NCI-H2227 (cell line): Measurements from ENCODE around the gene MSL3B.
"Not testable (repeated sequence)": the region's sequence is repeated elsewhere in the genome, so short reads cannot be mapped to it uniquely, and the experiment has no call there.

Source experiments
- DNase-seq: peaks from one replicate; lab custom pipeline; 2025; ENCODE audit not compliant: unreplicated experiment; lab: John Stamatoyannopoulos, UW

MSL3B gene

DNA sequence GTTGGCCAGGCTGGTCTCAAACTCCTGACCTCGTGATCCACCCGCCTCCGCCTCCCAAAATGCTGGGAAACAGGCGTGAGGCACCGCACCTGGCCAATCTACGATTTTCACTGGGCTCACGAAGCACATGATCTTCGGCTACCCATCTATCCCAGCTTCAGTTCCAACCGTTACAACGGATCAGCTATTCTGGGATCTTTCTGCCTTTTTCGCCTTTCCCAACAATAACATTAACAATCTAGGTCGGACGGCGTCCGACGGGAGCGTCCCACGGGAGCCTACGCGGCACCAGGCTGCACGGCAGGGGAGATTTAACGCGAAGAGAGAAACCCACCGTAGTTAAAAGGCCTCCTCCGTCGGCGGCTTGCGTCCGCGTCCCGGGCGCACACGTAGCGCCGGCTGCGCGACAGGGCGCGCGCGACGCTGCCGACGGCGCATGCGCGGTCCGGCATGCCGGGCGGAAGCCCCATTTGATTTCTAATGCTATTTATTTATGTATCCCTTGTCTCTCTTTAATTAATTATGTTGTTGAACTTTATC is at the start of gene MSL3B:
Gene MSL3B (minus strand): TSS at position 394 of the 540 bp plus-strand sequence.
- peak; percentile 90 for DNase-seq

DNA sequence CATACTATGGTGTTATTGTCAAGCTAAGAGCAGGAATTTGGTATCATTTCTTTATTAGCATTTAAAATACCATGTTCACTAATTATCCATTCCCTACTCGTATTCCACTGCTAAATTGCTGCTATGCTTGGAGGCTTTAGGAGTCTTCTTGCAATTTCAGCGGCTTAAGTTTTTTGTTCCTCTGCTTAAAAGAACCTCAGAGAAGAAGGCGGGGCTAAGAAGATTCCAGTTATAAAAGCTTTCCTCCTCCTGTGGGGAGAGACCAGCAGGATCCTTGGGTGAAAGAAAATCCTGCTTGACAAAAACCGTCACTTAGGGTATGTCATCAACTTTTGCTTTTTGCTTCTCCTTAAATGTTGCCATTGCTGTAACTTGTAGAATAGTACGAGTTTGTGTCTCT is 48.9 kb upstream of the MSL3B start, which contains the start of gene TRPM8:
Gene TRPM8 (plus strand): TSS at position 258 of the 400 bp plus-strand sequence. CDS start 9,165 bp downstream, outside the sequence.
- no peak for DNase-seq

DNA sequence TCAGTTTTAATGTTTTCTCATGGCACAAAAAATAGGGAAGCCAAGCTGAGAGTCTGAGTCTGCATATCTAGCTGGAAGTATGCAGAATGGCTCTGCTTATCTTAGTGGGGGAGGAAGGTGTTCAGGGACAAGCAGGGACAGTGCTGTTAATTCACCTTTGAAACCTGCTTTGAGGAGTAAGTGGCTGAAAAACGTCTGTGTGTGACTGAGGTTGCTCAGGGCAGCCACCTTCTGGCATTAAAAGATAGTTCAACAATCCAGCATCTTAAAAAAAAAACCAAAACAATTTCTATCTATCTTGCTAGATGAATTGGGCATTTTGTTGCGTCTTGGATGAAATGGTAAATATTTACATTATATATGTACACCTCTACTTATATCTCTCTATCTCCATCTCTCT is 46.9 kb upstream of the MSL3B start:
- peak; percentile 31 for DNase-seq

- DNase-seq = no peak
These were observed 44.7 kb upstream of the MSL3B start for GRCh38 chr2:233912691-233913423.

DNA sequence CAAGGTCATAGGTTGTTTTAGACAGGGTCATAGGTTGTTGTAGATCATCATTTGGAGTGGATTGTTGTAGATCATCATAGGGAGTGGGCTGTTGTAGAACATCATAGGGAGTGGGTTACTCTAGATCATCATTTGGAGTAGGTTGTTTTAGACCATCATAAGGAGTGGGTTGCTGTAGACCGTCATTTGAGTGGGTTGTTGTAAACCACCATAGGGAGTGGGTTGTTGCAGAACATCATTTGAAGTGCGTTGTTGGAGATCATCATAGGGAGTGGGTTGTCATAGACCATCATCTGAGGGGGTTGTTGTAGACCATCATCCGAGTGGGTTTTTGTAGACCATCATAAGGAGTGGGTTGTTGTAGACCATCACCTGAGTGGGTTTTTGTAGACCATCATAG is 39.4 kb upstream of the MSL3B start:
- DNase-seq = no peak

DNA sequence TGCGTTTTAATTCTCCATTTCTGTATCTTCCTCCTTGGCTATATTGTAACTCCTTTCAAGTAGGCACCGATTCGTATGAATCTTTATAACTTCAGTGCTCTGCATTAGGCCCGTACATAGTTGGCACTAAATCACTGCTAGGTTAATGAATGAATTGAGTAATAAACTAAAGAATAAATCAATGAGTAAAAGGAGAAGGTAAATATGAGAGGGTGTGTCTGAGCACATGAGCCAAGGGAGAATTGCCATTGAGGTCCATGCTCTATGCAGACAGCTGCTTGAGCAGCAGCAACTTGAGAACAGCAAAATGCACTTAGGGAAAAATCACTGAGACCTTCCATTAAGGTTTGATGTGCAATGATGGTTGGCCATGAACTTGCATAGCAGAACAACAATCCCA is 37.8 kb upstream of the MSL3B start:
- no peak for DNase-seq

GRCh38 chr2:233901884-233902283 is 33.7 kb upstream of the MSL3B start:
- no peak for DNase-seq

DNA sequence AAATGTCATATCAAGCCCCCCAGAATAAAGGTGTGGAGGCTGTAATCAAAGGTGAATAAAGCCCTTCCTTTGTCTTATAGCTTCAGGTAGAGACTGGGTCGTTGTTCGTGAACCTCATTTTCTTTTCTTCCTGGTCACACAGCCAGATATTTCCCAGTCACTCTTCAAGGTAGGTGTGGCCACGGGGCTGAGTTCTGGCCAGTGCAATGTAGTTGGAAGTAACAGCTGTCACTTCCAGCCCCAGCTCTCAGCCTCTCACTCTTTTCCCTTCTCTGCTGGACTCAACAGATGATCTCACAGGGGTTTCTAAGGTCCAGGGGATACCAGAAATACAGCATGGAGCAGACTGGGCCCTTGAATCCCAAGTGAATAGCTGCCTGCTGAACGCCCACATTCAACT is 33.2 kb upstream of the MSL3B start:
- no peak for DNase-seq

DNA sequence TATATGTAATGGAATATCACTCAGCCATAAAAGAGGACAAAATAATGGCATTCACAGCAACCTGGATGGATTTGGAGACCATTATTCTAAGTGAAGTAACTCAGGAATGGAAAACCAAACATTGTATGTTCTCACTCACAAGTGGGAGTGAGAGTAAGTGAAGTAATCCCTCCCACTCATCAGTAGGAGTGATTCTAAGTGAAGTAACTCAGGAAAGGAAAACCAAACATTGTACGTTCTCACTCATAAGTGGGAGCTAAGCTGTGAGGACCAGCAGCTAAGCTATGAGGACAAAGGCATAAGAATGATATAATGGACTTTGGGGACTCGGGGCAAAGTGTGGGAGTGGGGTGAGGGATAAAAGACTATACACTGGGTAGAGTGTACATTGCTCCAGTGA is 28.1 kb upstream of the MSL3B start:
- DNase-seq = not testable (repeated sequence)

- DNase-seq = no peak
These were observed 24.6 kb upstream of the MSL3B start for GRCh38 chr2:233892793-233893192.

- no peak for DNase-seq
These were observed 14.2 kb upstream of the MSL3B start for GRCh38 chr2:233882353-233882752.

- not testable (repeated sequence) for DNase-seq
These were observed 3.9 kb upstream of the MSL3B start for GRCh38 chr2:233872125-233872524.

DNA sequence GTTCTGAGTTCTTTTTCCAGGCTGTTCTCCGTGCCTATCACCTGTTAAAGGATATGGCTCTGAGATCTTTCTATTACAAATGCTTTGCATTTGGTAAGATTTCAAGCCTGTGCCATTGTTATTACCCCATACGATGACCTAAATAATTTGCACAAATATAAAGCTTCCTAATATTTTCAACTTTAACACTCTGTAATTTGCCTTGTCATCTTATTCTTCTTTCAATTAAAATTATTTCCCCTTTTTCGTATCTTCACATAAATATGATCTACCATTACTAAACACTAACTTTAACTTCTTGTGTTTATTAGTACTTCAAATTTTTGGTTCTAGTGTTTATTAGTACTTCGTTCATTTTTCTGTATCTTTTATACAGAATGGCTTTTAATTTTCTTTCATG is 3.2 kb upstream of the MSL3B start:
- no peak for DNase-seq

DNA sequence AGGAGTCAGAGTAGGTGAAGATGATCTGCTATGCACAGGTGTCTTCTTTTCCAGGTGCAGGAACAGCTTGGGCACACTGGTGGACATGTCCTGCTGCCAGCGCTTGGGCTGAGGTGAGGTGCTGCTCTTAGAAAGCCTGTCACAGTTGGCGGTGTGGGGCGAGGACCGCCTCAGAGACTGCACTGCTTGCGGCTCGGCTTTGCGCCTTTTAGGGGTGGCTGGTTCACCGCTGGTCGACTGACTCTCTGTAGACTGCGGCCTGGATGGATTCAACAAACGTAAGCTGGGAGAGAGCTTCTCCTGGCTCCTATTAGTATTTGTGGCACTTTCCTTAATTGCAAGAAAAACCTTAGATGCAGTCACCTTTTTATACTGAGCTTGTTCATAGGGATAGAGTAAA is 1.7 kb downstream of the MSL3B start:
- DNase-seq = no peak

GRCh38 chr2:233865838-233866237 is 2.3 kb downstream of the MSL3B start:
- no peak for DNase-seq

DNA sequence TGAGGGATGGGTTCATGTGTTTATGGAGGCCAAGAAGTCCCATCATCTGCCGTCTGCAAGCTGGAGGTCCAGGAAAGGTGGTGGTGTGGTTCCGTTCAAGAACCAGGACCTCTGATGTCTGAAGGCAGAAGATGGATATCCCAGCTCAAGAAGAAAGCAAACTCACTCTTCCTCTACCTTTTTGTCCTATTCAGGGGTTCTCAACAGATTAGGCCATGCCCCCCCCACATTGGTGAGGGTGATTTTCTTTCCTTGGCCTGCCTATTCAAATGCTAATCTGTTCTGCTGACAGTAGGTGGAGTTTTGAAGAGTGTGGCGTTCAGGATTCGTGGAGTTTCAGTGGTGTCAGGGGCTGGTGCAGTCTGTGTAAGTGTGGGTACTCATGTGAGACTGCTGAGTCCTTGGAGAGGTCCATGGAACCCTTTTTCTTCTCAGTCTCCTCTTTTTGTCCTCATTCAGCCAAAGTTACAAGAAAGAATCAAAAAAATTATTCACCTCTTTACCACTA is 5.9 kb downstream of the MSL3B start:
- no peak for DNase-seq

DNA sequence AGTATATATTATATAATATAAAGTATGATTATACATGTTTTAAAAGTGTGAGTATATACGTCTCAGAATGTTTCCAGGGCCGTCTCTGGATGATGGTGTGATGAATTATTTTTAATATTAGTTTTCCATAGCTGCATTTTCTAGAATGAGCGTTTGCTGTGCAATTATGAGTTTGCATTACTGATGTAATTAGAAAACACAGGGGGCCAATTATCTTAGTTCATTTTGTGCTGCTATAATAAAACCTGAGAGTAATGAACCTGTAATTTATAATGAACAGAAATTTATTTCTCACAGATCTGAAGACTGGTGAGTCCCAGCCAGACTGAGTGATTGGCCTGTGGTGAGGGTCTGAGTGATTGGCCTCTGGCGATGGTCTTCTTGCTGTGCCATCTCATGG is 9.9 kb downstream of the MSL3B start:
- no peak for DNase-seq

GRCh38 chr2:233857511-233858141 is 10.6 kb downstream of the MSL3B start:
- DNase-seq = no peak

- DNase-seq = no peak
These were observed 12.0 kb downstream of the MSL3B start for GRCh38 chr2:233856184-233856583.

GRCh38 chr2:233855345-233855744 is 12.8 kb downstream of the MSL3B start:
- no peak for DNase-seq

GRCh38 chr2:233854241-233854981 is 13.8 kb downstream of the MSL3B start, which contains the start of gene HJURP:
Gene HJURP, minus strand, starts transcription at chr2:233854535. Its CDS starts 35 bp downstream, at chr2:233854500.
- peak; percentile 98 for DNase-seq
